22Rv1 (cell line): Measurements from ENCODE around the gene MAD1L1.

ENCODE experiments used
- ZFX ChIP-seq: fragments of 450-650 bp; IDR thresholded peaks from 2 replicates; pipeline ENCODE4 v1.6.1; 2017; ENCODE audit warnings: antibody characterized with exemption, borderline replicate concordance
- TF ChIP-seq, protein P1 (sequence below): fragments of 450-650 bp; IDR thresholded peaks from 2 replicates; pipeline ENCODE4 v1.5.1; 2017; ENCODE audit warnings: mild to moderate bottlenecking

DNA sequence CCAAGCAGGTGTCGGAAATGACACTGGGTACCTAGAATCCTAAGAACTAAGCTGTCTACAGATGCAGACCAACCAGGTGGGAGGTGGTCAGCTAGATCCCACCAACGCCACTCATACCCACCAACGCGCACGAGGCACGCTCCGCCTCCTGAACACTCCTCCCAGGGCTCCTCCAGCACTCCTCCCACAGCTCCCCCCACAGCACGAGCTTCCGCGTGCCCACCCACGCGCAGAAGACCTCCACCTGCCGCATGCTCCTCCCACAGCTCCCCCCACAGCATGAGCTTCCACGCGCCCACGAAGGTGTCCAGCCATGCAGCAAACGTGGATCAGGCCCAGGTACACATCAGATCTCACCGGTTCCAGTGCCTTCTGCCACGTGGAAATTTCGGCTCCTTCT, 196.0 kb downstream of the MAD1L1 start:
- TF ChIP-seq, protein P1, sequence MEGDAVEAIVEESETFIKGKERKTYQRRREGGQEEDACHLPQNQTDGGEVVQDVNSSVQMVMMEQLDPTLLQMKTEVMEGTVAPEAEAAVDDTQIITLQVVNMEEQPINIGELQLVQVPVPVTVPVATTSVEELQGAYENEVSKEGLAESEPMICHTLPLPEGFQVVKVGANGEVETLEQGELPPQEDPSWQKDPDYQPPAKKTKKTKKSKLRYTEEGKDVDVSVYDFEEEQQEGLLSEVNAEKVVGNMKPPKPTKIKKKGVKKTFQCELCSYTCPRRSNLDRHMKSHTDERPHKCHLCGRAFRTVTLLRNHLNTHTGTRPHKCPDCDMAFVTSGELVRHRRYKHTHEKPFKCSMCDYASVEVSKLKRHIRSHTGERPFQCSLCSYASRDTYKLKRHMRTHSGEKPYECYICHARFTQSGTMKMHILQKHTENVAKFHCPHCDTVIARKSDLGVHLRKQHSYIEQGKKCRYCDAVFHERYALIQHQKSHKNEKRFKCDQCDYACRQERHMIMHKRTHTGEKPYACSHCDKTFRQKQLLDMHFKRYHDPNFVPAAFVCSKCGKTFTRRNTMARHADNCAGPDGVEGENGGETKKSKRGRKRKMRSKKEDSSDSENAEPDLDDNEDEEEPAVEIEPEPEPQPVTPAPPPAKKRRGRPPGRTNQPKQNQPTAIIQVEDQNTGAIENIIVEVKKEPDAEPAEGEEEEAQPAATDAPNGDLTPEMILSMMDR, result no peak
- no peak for TF ChIP-seq ZFX
